Measurements from ENCODE around the gene ZNF333.

GRCh38 chr19:14767466-14767971, 77.7 kb downstream of the ZNF333 start:
- TF ChIP-seq SUZ12 (IDR thresholded peaks at IDR 0.05; ENCODE audit: extremely low read depth, insufficient read depth, insufficient read length) (no peak), YY1 (IDR thresholded peaks at IDR 0.05; ENCODE audit: insufficient read depth, insufficient read length) (no peak)
